Fibroblast of lung (primary cell): ENCODE data around the gene NF2.

ENCODE experiments used
- CTCF ChIP-seq, 2 donors: IDR thresholded peaks in 1 of 2; conservative IDR thresholded peaks in 1 of 2; 1 replicate in 1 of 2; 2 replicates in 1 of 2; pipeline ENCODE4 v1.5.1; 2011 to 2012; ENCODE audit warnings: low read length in 2 of 2, control low read depth in 1 of 2, inconsistent platforms in 1 of 2, low read depth in 1 of 2, mild to moderate bottlenecking in 1 of 2
- EZH2 ChIP-seq: IDR thresholded peaks from 2 replicates; pipeline ENCODE4 v1.5.1; 2012; ENCODE audit warnings: low read length, control low read depth, mild to moderate bottlenecking; ENCODE audit errors: missing control alignments

- TF ChIP-seq CTCF (conservative IDR thresholded peaks at IDR 0.05 in 1 of 2, IDR thresholded peaks at IDR 0.05 in 1 of 2; ENCODE audit: low read depth in 1 of 2, low read length in 2 of 2) (no peak), EZH2 (no peak)
These were observed 88.3 kb downstream of the NF2 start for GRCh38 chr22:29691636-29692326.
